Measurements from ENCODE around the gene CDK14.

DNA sequence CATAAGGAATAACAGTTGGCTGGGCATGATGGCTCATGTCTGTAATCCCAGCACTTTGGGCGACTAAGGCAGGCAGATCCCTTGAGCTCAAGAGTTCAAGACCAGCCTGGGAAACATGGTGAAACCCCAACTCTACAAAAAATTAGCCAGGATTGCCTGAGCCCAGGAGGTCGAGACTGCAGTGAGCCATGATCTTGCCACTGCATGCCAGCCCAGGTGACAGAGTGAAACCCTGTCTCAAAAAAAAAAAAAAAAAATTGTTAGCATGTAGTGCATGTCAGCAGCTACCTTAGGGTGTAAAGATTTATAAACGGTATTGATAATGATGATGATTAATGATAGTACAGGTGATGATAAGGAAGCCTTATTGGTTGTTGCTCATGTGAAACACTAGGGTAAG lies 336.9 kb downstream of the CDK14 start:
- TF ChIP-seq, protein P1, sequence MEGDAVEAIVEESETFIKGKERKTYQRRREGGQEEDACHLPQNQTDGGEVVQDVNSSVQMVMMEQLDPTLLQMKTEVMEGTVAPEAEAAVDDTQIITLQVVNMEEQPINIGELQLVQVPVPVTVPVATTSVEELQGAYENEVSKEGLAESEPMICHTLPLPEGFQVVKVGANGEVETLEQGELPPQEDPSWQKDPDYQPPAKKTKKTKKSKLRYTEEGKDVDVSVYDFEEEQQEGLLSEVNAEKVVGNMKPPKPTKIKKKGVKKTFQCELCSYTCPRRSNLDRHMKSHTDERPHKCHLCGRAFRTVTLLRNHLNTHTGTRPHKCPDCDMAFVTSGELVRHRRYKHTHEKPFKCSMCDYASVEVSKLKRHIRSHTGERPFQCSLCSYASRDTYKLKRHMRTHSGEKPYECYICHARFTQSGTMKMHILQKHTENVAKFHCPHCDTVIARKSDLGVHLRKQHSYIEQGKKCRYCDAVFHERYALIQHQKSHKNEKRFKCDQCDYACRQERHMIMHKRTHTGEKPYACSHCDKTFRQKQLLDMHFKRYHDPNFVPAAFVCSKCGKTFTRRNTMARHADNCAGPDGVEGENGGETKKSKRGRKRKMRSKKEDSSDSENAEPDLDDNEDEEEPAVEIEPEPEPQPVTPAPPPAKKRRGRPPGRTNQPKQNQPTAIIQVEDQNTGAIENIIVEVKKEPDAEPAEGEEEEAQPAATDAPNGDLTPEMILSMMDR (IDR thresholded peaks at IDR 0.05) = no peak
- TF ChIP-seq EZH2phosphoT487 (IDR thresholded peaks at IDR 0.05) (no peak), EZH2 (IDR thresholded peaks at IDR 0.05) (no peak)
